GDM1 (cell line): ENCODE data around the gene UBR4.

Experiments
- DNase-seq: peaks from one replicate; lab custom pipeline; 2025; lab: John Stamatoyannopoulos, UW

UBR4 gene

DNA sequence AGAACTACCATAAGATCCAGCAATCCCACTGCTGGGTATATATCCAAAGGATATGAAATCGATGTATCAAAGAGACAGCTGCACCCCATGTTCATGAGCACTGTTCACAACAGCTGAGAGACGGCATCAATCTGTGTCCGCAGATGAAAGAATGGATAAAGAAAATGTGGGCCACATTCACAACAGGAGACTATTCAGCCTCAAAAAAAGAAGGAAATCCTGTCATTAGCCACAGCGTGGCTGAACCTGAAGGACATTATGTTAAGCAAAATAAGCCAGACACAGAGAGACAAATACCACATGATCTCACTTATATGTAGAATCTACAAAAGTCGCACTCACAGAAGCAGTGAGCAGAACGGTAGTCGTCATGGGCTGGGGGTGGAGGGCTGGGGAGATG is 154.4 kb downstream of the UBR4 start:
- no peak for DNase-seq

DNA sequence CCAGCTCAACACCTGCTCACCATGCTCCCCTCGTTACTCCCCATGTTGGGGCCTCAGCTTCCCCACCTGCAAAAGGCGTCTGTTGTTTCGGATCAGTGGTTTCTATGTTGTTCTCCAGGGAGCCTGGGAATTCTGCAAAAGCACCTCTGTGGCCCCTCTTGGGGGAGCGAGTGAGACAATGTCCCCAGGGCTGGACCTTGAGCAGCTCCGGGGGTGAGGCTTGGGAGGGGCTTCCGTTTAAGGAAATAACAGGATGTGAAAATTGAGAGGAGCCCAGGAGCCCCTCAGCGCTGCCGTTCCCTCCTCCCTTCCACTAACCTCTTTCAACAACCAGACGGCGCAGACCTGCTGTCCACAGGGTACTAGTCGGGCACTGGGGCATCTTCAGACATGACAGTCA is 155.1 kb downstream of the UBR4 start:
- DNase-seq: no peak

DNA sequence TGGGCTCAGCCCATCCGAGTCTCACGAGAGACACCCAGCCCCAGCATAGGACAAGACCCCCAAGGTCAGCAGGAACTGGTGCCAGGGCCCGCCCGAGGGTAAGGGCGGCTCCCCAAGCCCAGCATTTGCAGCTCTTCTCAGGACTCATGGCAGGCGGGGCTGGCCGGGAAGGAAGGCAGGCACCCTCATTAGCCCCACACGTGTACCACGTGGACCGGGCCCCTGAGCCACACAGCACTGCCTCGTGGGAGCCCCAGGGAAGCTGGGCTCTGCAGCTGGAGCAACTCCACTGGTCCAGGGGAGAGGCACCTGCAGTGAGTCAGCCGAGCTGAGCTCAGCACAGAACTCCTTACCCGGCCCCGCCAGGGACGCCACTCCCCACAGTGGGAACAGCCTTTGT is 155.8 kb downstream of the UBR4 start:
- no peak for DNase-seq

DNA sequence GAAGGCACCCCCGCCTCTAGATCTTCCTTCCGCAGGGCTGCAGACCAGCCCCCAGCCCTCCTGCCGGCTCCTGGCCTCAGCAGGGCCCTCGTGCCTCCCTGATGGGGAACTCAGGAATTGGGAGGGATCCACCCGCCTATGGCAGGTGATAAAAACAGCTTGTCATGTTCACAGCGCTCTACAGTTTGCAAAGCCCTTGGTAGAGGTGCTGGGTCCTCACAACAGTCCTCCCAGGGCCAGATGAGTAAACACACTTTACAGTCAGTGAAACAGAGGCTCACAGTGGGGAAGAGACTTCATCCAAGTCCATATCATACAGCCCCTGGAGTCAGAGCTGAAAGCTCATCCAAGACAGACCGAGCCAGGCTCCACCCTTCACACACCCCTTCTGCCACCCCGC is 156.6 kb downstream of the UBR4 start:
- DNase-seq: no peak

DNA sequence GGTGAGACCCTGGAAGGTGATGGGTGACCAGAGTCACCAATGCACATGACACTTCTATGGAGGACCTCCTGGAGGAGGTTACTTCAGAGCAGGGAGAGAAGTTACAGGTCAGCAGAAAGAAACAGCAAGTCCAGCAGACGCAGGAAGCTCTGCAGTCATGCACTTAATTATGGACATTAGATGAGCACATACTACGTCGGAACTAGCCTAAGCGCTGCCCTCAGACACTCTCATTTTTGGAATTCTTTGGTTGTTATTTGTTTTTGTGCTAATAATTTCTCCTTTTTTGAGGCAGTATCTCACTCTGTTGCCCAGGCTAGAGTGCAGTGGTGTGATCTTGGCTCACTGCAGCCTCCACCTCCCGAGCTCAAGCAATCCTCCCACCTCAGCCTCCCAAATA is 160.3 kb downstream of the UBR4 start:
- no peak for DNase-seq

DNA sequence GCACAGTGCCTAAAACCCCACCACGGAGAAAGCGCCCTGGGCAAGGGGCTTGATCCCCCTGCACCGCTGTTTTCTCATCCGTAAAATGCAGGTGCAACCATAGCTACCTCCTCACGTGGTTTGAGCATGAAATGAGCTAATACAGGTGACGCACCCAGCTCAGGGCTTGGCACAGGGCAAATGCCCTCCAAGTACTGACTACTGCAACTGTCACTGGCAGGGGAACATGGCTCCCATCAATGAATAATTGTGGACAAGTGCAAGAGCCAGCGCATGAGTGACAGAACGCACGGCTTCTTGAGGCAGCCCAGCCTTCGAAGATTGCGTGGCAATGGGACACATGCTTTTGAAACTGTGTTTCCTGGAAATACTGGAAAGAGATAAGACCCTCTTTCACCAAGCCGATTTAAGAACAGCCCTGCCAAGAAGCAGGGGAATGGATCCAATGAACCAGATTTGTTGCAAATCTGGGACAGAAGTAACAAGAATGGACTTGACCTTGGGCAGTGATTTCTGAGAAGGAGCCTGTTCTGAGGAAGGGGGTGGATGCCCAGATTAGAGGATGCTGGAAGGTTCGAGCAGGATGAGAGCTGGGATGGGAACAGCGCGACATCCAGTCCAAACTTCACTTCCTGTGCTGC is 160.8 kb downstream of the UBR4 start:
- no peak for DNase-seq

DNA sequence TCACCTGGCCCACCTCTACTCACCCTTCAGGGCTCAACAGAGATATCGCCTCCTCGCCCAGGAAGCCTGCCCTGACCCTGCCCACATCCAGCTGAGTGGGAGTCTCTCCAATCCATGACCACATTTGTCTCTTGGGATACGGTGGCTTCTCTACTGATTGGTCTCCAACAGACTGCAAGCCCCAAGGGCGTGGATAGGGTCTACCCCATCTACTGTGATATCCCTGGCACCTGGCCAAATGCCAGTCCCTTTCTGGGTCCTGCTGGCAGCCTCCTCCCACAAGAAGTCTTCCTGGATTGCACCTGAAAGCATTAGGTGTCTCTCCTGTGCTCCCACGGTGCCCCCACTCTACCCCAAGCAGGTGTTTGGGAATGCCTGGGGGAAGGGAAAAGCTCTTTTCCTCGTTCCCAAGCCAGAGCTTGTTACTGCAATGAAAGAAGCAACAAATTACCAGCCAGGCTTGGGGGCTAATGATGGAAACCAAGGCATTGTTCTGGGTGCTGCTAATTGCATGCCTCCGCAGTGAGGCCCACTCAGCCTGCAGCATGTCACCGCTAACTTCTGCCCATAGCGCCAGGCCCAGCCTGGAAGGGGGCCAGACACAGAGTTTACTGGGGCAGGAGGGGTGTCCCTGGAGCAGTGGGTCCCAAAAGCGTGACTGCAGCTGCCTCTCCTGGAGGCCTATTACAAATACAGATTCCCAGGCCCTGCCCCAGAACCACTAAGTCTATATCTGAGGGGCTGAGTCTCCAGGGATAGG is 162.9 kb downstream of the UBR4 start:
- DNase-seq: no peak

DNA sequence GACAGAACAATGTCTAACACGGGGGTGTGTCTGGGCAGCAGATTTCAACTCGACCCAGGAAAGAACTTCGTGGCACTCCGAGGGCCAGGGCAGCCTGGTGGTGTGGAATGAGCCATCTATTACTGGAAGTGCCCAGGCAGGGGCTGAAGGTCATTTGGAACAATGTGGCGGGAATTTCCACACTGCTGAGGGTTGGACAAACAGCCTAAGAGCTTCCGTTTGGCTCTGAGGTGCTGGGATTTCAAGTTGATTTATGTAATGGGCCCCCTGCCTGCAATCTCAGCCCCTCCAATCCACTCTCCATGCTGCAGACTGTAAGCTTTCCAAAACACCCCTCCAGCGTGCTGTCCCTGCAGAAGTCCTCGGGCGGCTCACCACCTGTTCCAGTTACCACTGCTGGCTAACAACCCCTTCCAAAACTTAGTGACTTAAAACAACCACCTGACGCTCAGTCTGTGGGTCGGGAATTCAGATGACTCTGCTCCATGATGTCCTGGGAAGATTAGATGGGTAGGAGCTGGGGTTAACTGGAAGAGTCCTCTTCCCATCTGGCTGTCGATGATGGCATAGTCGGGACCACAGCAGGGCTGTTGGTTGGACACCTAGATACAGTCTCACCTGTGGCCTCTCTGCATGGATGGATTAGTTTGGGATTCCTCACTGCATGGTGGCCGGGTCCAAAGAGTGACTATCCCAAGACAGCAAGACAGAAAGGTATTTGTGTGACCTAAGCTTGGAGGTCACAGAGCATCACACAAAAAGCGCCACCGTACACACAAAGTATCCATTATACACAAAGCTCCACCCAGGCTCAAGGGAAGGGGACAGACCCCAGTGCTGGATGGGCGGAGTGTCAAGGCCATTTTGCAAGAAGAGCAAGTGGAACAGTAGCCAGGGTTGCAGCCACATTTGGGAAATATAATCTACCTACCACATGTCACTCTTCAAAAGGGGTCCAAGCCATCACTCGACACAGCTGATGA is 163.9 kb downstream of the UBR4 start:
- no peak for DNase-seq

DNA sequence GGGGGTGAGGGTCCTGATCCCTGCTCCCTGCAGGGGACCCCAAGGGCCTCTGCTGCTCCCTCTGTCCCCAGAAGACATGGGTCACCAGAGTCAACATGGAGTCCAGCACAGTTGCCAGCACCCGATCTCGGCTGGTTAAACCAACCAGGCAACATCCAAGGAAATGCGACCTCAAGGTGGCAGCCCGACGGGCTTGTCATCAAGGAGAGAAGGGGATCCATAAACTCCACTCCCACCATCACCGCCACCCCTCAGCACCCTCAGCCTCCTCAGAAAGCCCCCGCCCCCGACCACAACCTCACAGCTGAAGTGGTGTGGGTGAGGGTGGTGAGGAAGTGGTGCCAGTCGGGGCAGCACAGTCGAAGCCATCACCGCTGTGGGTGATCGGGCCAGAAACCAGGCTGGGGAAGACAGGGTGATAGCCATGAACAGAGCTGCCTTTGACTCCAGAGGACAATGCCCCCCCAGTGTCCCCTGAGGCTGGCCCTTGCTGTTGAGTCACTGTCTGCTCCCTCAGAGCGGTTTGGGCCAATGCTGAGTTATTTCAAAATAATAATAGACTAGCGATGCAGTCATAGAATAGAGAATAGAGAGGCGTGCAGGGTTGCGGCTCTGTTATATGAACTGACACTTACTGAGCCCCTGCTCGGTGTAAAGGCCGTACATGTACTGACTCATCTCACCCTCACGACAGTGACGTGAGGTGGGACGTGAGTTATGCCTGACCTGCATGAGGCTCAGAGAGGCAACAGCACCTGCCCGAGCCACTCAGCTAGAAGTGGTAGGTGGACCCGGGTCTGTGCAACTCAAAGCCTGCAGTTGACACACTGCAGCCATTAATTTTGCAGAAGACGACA is 164.9 kb downstream of the UBR4 start:
- no peak for DNase-seq

DNA sequence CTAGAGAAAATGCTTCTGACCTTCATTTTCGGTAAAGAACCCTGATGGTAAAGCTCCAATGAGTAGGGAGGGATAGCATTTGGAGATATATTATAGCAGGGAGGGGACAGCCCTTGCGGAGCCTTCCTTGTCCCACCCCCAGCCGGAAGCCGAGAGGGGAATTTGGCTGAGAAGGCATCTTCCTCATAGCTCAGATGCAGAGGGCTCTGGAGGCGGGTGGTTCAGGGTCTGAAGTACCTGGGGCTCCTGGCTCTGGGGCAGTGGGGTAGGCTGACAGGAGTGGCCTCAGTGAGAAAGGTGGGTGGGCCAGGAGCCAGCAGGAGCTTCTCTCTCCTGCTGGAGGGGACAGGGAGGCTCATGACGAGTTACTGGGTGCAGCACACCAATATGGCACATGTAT is 165.6 kb downstream of the UBR4 start:
- DNase-seq: no peak

DNA sequence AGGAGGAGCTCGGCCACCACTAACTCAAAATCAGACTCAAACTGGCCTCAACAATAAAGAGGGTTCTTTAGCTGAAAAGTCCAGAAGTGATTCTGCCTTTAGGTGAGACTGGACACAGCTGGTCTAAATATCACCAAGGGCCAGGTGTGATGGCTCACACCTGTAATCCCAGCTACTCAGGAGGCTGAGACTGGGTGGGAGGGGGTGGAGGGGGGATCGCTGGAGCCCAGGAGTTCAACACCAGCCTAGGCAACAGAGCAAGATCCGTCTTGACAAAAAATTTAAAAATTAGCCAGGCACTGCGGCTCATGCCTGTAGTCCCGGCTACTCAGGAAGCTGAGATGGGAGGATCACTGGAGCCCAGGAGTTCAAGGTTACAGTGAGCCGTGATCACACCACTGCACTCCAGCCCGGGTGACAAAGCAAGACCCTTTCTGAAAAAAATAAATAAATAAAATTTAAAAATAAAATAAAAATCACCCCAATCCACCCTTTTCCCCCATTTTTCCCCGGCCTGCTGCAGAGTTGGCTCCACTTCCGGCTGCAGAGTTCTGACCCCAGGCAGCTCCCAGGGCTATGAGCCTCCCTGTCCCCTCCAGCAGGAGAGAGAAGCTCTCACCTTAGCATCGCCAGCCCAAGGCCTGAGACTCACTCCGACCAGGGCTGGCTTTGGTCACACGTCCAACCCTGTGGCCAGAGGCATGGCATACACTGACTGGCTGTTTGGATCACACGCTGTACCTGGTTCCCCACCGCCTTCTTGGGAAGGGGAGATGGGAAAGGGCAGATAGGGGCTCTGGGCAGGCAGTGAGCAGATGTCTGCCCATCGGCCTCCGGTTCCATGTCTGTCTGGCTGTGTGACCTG is 166.3 kb downstream of the UBR4 start:
- DNase-seq: no peak

DNA sequence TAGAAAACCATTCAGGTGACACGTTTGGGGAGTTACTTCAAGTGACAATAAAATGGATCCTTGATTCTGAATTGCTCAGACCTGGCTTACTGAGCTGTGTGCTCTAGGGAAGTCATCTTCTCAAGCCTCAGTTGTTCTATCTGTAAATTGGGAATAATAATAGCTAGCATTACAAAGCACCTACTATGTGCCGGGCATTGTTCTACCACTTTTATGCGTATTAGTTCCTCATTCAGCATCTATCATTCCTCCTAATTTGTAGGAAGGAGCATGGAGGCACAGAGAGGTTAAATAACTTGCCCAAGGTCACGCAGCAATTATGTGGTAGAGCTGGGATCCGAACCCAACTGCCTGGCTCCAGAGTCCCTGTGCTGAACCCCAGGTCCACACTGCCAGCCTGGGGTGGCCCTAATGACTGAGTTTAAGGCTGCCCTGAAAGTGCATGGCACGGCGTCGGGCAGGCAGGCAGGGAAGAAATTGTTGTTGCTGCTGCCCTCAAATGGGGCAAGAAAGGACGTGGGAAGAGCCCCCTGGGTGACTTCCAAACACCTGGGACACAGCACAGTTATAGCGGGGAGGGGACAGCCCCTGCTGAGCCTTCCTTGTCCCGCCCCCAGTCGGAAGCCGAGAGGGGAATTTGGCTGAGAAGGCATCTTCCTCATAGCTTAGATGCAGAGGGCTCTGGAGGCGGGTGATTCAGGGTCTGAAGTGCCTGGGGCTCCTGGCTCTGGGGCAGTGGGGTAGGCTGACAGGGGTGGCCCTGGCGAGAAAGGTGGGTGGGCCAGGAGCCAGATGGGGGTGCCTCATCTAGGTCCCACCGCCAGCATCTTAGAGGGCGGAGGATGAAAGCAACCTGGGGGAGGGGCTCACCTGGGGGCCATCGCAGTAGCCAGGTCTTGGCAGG is 167.1 kb downstream of the UBR4 start:
- no peak for DNase-seq

DNA sequence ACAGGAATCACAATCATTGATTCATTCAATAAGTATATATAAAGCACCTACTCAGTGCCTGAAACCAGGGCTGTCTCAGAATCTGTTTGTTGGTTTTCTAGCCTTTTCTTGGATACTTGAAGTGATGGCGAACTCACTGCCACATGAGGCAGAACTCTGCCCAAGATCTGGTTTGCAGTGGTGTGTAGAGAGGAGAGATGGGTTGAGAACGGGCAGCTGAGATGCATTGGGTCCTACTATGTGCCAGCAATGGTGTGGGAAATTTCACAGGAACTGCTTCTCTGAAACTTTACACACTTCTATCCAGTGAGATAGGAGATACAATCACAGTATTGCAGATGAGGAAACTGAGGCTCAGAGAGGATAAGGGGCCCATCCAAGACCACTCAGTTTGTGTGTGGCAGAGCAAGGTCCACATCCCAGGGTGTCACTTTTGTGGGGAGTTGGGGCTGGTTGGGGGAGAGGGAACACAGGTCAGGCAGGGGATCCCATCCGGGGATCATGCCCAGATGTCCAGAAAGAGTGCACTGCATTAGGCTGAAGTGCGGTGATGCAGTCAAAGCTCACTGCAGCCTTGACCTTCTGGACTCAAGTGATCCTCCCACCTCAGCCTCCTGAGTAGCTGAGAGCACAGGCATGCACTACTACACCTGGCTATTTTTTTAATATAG is 169.9 kb downstream of the UBR4 start:
- no peak for DNase-seq

DNA sequence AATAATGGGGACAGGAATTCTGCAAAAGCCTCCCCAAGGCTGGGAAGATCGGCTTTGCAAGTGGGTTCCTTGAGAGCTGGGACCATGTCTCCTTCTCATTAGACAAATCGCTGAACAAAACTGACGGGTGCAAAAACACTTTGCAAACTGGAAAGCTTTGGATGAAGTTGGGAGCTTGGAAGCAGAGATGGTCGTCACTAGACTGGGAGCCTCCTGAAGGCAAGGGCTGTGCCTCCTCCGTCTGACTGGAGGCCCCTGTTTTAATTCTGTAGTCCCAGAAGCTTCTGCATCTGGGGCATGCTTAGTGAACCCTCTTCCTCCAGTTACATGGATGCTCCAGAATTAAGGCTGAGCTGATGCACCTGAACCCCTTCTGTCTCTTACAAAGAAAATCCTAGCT is 171.3 kb downstream of the UBR4 start:
- DNase-seq: no peak

DNA sequence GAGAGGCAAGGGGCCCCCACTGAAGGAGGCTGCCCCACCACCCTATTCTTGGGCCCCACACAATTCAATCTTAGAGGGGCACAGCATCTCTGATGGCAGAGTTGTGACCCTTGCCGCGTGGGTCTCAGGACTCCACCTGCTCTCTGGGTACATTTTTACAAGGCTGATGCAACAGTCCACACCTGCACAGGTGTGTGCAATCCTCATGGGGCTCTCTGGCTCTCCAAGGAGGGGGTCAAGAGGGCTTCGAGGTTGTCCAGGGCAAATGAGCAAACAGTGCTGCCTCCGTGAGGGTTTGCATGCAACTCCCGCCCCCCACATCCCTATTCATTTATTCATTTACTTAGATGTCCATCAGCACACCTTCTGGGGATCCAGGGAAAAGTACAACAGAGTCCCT is 172.0 kb downstream of the UBR4 start:
- DNase-seq: no peak

DNA sequence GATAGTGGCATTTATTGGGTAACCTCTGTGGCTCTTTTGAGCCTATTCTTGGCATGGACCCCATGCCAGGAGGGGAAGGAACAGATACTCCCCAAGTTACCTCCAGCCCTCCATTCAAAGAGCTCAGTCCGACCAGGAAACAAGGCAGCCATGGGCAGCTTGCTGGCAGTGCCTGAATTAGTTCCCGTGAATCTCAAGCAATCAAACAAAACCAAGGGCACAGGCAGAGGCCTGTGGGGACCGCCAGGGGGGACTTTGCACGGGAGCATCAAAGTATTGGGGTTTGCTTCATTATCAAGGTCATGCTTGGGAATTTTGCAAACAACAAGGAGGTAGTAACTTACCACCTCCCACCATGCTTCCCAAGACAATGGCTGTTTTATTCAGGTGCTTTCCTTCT is 172.4 kb downstream of the UBR4 start:
- DNase-seq: no peak

DNA sequence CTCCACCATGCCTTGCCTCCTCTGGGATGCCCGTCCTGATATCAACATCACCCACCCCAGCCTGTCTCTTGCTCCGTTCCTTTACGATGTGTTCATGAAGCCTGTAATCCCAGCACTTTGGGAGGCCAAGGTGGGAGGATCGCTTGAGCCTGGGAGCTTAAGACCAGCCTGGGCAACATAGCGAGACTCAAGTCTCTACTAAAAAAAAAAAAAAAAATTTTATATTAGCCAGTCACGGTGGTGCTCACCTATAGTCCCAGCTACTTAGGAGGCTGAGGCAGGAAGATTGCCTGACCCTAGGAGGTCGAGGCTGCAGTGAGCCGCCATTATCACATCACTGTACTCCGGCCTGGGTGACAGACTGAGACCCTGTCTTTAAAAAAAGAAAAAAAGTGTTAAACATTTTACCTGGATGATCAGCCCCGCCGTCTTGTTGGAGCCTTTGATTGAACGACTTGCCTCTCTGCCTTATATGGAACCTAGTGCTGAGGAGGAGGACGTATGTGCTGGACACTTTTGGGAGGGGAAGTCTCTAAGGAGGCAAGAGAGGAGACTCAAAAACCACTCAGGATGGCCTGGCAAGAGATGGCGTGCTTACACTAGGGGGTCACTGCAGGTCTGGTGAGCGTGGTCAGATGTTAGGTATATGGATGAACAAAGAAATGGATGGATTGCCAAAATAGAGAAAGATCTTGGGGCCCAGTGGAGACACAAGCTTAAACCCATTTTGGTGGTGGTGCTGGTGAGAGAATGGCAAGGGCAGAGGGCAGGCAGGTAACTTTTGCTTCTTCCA is 173.1 kb downstream of the UBR4 start:
- DNase-seq: no peak

DNA sequence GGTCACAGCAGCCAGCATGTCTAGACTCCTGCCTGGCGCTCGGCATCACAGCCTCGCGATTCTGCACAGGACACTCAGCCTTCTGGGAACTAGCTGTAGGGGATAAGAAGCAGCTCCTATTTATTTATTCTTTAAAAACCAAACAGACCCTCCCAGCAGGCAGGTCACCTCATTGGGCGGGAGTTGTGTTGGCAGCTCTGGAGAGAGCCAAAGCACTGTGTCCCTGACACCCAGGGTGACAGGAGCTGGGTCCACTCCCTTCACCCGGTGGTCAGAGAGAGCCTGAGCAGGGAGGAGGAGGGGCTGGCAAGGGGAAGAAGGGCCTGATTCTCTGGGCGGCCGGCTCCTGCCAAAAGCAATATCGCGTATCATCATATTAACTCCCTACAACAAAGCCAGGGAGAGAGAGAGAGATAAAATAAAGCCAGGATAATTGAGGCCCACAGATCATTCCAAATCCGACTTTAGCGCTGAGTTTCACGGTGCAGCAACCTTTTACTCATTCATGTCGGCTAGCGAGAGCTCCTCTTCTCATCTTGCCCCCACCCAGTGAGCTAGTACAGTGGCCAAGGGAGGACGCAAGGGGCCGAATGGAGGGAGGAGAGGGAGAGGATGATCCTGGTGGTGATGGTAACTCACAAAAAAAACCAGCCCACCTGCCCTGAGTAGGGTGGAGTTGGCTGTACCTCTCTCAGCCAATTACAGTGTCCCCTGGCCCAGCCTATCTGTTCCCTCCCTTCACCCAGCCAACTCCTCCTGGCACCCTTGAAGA is 173.8 kb downstream of the UBR4 start:
- no peak for DNase-seq
